Psoas muscle (tissue), 8 donors: ENCODE measurements around the gene SAMD4A. TPM values are rescaled to one million over a fixed set of nuclear protein-coding genes. Genes with fewer than 3 reads are reported as not detected.

ENCODE experiments used
- ATAC-seq, 4 donors: fragments of 200-7000 bp; cut with Tn5 transposase; one replicate each; pipeline ENCODE4 v1.9.1; 2020; ENCODE audit warnings: moderate library complexity in 3 of 4, mild to moderate bottlenecking in 2 of 4
- DNase-seq, 2 donors: peaks; one replicate each; pipeline ENCODE4 v3.0.0-alpha.2; 2020
- H3K27ac ChIP-seq: fragments of 200-600 bp; one replicate; pipeline ENCODE4 v1.8.0; 2022
- H3K27me3 ChIP-seq, 3 donors: fragments of 200-600 bp in 1 of 3; one replicate each; pipeline versions ENCODE4 v1.6.1 to v1.8.0; 2013 to 2022; ENCODE audit warnings: low read length in 2 of 3, mild to moderate bottlenecking in 2 of 3, moderate library complexity in 1 of 3; ENCODE audit not compliant: insufficient read depth in 3 of 3
- H3K36me3 ChIP-seq, 2 donors: fragments of 200-600 bp in 1 of 2; one replicate each; pipeline versions ENCODE4 v1.6.1 to v1.8.0; 2013 to 2022; ENCODE audit warnings: low read depth in 1 of 2, mild to moderate bottlenecking in 1 of 2, moderate library complexity in 1 of 2; ENCODE audit not compliant: insufficient read depth in 1 of 2
- H3K4me1 ChIP-seq: fragments of 200-600 bp; one replicate; pipeline ENCODE4 v1.8.0; 2022
- H3K4me3 ChIP-seq: fragments of 200-600 bp; one replicate; pipeline ENCODE4 v1.8.0; 2022; ENCODE audit warnings: mild to moderate bottlenecking
- H3K9me3 ChIP-seq: fragments of 200-600 bp; one replicate; pipeline ENCODE4 v1.8.0; 2022
- CTCF ChIP-seq: fragments of 200-600 bp; IDR thresholded peaks from one replicate; pipeline ENCODE4 v1.8.0; 2022; ENCODE audit warnings: antibody characterized with exemption
- WGBS, 3 donors: extraction: QIAGEN DNeasy Blood & Tissue Kit; methylation state at CpG; one replicate each; pipeline versions ENCODE4 v1.1.6 to v1.1.7; 2013; 5-methylcytosine and 5-hydroxymethylcytosine counted together
- intact Hi-C, 2 donors: fragments of 100-400 bp; cut with DNase I; formaldehyde crosslinking; loops; one replicate each; pipeline versions ENCODE4 v1.11.0 to v1.14.2; 2022
- polyA plus RNA-seq, 3 donors: library from polyadenylated mRNA; stranded (reverse); fragments of 200-250 nt; gene quantifications; one replicate each; pipeline ENCODE4 v1.2.3, GENCODE V29; 2013
- total RNA-seq, 4 donors: library from RNA; stranded (reverse); fragmentation: NEBNext Ultra II Directional in 2 of 4; extraction: Animal tissue kit (Norgen Biotek cat#: 25700) in 2 of 4; gene quantifications; one replicate each; pipeline versions ENCODE4 v1.2.1 to v1.2.4, GENCODE V29; 2021 to 2023
- donor health status: healthy with polysubstance abuse.
- donor health status: DM: no; HTN: no; CAD: no; lungs with moderate emphysema.
- donor health status: Bipolar disorder and iron deficiency.
- donor health status: healthy.
- donor health status: DM: yes; HTN: yes; CAD: no.
- donor health status: DM: no; HTN: no; CAD: no.
- donor health status: DM: no; HTN: no; CAD: no.
- donor health status: DM: yes; HTN: yes; CAD: no.

Gene SAMD4A
- total and polyA plus RNA-seq, 7 donors, result 9.6 to 139 (median 67.9) TPM

GRCh38 chr14:54737132-54737711 lies 170.3 kb downstream of the SAMD4A start:
- WGBS, 3 donors, result 69 to 80% (median 71%) methylated on average over 5 of the region's 5 CpGs
- peaks cover 0 to 6% of the 10 kb centered on the region in 2 donors for H3K36me3 ChIP-seq
- intact Hi-C loops, result loop anchor here (5.0 kb wide), 1 partner anchor 35 kb away; no protein-coding TSS in a partner anchor
- TF ChIP-seq CTCF, result no peak
- H3K9me3 ChIP-seq, result no peaks in the 10 kb centered on the region
- peak overlapping the region; percentile 65 for H3K27ac ChIP-seq
- H3K27me3 ChIP-seq, result no peaks in the 10 kb centered on the region
- peaks cover 32% of the 10 kb centered on the region for H3K4me1 ChIP-seq
- ATAC-seq (peak; percentile 46 to 71 (median 58)), DNase-seq (peak in 1 of 2 donors; percentile 48)
- no peak overlapping the region for H3K4me3 ChIP-seq

- H3K27me3 ChIP-seq, result no peaks in the 10 kb centered on the region
- ATAC-seq, result peak in 3 of 4 donors; percentile 68 to 75 (median 73)
- DNase-seq, result peak in 1 of 2 donors; percentile 44
- H3K4me1 ChIP-seq, result peaks cover 31% of the 10 kb centered on the region
- H3K4me3 ChIP-seq, result no peak overlapping the region
- TF ChIP-seq CTCF, result no peak
- H3K9me3 ChIP-seq, result no peaks in the 10 kb centered on the region
- 29 to 66% (median 36%) methylated on average over 4 of the region's 4 CpGs for WGBS, 3 donors
- peaks cover 0 to 6% of the 10 kb centered on the region in 2 donors for H3K36me3 ChIP-seq
- intact Hi-C loops, result loop anchor here (5.0 kb wide), 1 partner anchor 34 kb away; no protein-coding TSS in a partner anchor
- H3K27ac ChIP-seq, result peak overlapping the region; percentile 65
Measured at GRCh38 chr14:54738009-54738408, 171.1 kb downstream of the SAMD4A start.

- H3K27ac ChIP-seq, result peak overlapping the region; percentile 65
- ATAC-seq, result peak; percentile 26 to 58 (median 46)
- H3K4me1 ChIP-seq, result peaks cover 31% of the 10 kb centered on the region
Measured at GRCh38 chr14:54739514-54739913, 172.6 kb downstream of the SAMD4A start.

GRCh38 chr14:54742492-54743350 lies 175.8 kb downstream of the SAMD4A start:
- no peak for TF ChIP-seq CTCF
- peaks cover 2 to 6% of the 10 kb centered on the region in 2 donors for H3K36me3 ChIP-seq
- H3K4me1 ChIP-seq, result peaks cover 18% of the 10 kb centered on the region
- no peak overlapping the region for H3K4me3 ChIP-seq
- no peaks in the 10 kb centered on the region for H3K9me3 ChIP-seq
- no peak for DNase-seq
- ATAC-seq, result no peak
- no peaks in the 10 kb centered on the region for H3K27me3 ChIP-seq
- no peak overlapping the region for H3K27ac ChIP-seq
- intact Hi-C loops, result no loop called here
- WGBS, 3 donors, result 93 to 94% (median 94%) methylated on average over 5 of the region's 5 CpGs

More at GRCh38 chr14:54739514-54739913, 172.6 kb downstream of the SAMD4A start:
- Histone ChIP-seq H3K27me3 (no peaks in the 10 kb centered on the region), H3K4me3 (no peak overlapping the region), H3K36me3 (peaks cover 2 to 6% of the 10 kb centered on the region in 2 donors), H3K9me3 (no peaks in the 10 kb centered on the region)
- TF ChIP-seq CTCF, result no peak
- DNase-seq, result no peak
- intact Hi-C loops, result loop anchor here (5.0 kb wide), 1 partner anchor 33 kb away; no protein-coding TSS in a partner anchor
- WGBS, 3 donors, result 44 to 73% (median 45%) methylated on average over 7 of the region's 7 CpGs
